HCT116 (cell line): Measurements from ENCODE around the gene SPHKAP.

Source experiments
- ELF1 ChIP-seq: IDR thresholded peaks from 2 replicates; pipeline ENCODE4 v1.6.1; 2012; ENCODE audit warnings: low read depth, borderline replicate concordance
- EZH2 ChIP-seq: fragments of 200-600 bp; sonication (generic); IDR thresholded peaks from 2 replicates; pipeline ENCODE4 v1.6.1; 2017; ENCODE audit warnings: antibody characterized with exemption, mixed run types
- POLR2A ChIP-seq: IDR thresholded peaks from 2 replicates; pipeline ENCODE4 v1.7.0; 2011; ENCODE audit warnings: borderline replicate concordance; ENCODE audit not compliant: insufficient read depth, insufficient read length; ENCODE audit errors: extremely low read depth
- POLR2AphosphoS5 ChIP-seq: IDR thresholded peaks from 2 replicates; pipeline ENCODE4 v1.6.1; 2011; ENCODE audit warnings: mild to moderate bottlenecking, low read depth, low read length, moderate library complexity
- YY1 ChIP-seq: IDR thresholded peaks from 2 replicates; pipeline ENCODE4 v1.6.1; 2011; ENCODE audit warnings: low read length, low read depth, moderate library complexity, mild to moderate bottlenecking; ENCODE audit not compliant: insufficient replicate concordance; ENCODE audit errors: extremely low read depth
- TF ChIP-seq, protein P1 (sequence below), 3 experiments: fragments of 200-600 bp in 1 of 3; sonication (generic) in 1 of 3; IDR thresholded peaks in 2 of 3; conservative IDR thresholded peaks in 1 of 3; 2 replicates each; pipeline ENCODE4 v1.5.1; 2012 to 2017; ENCODE audit warnings: low read depth in 2 of 3, low read length in 2 of 3, antibody characterized with exemption in 1 of 3, borderline replicate concordance in 1 of 3, control low read depth in 1 of 3, mild to moderate bottlenecking in 1 of 3, mixed read lengths in 1 of 3, mixed run types in 1 of 3, moderate library complexity in 1 of 3; ENCODE audit not compliant: insufficient read depth in 1 of 3
- TF ChIP-seq, protein P2 (sequence below): IDR thresholded peaks from 2 replicates; pipeline ENCODE4 v1.6.1; 2012; ENCODE audit warnings: low read depth

DNA sequence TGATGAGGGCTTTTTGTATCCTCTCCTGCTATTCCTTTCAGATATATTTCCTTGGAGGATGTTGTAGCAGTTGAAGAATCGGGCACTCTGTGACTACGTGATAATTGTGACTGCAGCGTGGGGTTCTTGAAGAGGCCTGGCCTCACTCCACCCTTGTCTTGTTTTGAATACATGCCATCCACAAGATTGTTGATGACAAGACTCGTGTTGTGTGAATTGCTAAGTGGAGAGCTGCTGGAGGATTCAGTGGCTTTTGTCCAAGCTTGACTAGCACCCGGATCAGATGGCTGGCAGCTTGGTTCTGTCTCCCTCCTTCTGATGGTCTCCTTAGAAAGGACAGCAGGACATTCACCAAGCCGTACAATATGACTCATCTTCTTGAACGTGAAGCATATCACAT, 163.2 kb downstream of the SPHKAP start:
- TF ChIP-seq EZH2 (no peak), ELF1 (no peak), POLR2A (no peak), YY1 (no peak), POLR2AphosphoS5 (no peak)
- TF ChIP-seq, protein P1, sequence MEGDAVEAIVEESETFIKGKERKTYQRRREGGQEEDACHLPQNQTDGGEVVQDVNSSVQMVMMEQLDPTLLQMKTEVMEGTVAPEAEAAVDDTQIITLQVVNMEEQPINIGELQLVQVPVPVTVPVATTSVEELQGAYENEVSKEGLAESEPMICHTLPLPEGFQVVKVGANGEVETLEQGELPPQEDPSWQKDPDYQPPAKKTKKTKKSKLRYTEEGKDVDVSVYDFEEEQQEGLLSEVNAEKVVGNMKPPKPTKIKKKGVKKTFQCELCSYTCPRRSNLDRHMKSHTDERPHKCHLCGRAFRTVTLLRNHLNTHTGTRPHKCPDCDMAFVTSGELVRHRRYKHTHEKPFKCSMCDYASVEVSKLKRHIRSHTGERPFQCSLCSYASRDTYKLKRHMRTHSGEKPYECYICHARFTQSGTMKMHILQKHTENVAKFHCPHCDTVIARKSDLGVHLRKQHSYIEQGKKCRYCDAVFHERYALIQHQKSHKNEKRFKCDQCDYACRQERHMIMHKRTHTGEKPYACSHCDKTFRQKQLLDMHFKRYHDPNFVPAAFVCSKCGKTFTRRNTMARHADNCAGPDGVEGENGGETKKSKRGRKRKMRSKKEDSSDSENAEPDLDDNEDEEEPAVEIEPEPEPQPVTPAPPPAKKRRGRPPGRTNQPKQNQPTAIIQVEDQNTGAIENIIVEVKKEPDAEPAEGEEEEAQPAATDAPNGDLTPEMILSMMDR (IDR thresholded peaks at IDR 0.05 in 2 of 3, conservative IDR thresholded peaks at IDR 0.05 in 1 of 3; ENCODE audit: borderline replicate concordance in 1 of 3, insufficient read depth in 1 of 3, low read depth in 2 of 3, low read length in 2 of 3): no peak
- TF ChIP-seq, protein P2, sequence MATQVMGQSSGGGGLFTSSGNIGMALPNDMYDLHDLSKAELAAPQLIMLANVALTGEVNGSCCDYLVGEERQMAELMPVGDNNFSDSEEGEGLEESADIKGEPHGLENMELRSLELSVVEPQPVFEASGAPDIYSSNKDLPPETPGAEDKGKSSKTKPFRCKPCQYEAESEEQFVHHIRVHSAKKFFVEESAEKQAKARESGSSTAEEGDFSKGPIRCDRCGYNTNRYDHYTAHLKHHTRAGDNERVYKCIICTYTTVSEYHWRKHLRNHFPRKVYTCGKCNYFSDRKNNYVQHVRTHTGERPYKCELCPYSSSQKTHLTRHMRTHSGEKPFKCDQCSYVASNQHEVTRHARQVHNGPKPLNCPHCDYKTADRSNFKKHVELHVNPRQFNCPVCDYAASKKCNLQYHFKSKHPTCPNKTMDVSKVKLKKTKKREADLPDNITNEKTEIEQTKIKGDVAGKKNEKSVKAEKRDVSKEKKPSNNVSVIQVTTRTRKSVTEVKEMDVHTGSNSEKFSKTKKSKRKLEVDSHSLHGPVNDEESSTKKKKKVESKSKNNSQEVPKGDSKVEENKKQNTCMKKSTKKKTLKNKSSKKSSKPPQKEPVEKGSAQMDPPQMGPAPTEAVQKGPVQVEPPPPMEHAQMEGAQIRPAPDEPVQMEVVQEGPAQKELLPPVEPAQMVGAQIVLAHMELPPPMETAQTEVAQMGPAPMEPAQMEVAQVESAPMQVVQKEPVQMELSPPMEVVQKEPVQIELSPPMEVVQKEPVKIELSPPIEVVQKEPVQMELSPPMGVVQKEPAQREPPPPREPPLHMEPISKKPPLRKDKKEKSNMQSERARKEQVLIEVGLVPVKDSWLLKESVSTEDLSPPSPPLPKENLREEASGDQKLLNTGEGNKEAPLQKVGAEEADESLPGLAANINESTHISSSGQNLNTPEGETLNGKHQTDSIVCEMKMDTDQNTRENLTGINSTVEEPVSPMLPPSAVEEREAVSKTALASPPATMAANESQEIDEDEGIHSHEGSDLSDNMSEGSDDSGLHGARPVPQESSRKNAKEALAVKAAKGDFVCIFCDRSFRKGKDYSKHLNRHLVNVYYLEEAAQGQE: no peak
